LNCaP clone FGC (cell line): ENCODE data around the gene IRAK1.

Experiments
- DNase-seq: peaks from one replicate; pipeline ENCODE4 v3.0.0-alpha.2; 2011; ENCODE audit warnings: low read depth
- H3K4me3 ChIP-seq: 2 replicates; pipeline ENCODE4 v1.5.1; 2011; ENCODE audit warnings: mild to moderate bottlenecking, low read depth, low read length, control low read depth
- CTCF ChIP-seq: IDR thresholded peaks from 2 replicates; pipeline ENCODE4 v1.5.1; 2012; ENCODE audit warnings: mild to moderate bottlenecking; ENCODE audit not compliant: control insufficient read depth, insufficient read depth; ENCODE audit errors: extremely low read depth

Gene IRAK1

GRCh38 chrX:154032653-154033052 lies 13.0 kb upstream of the IRAK1 start:
- no peak for TF ChIP-seq CTCF
- no peak overlapping the region for H3K4me3 ChIP-seq

GRCh38 chrX:154032160-154032559 lies 12.5 kb upstream of the IRAK1 start:
- H3K4me3 ChIP-seq, result no peak overlapping the region

More at GRCh38 chrX:154032653-154033052, 13.0 kb upstream of the IRAK1 start:
- DNase-seq, result no peak

GRCh38 chrX:154030715-154031305 lies 11.1 kb upstream of the IRAK1 start:
- no peak for DNase-seq
- H3K4me3 ChIP-seq, result no peak overlapping the region
- TF ChIP-seq CTCF, result no peak

More at GRCh38 chrX:154032160-154032559, 12.5 kb upstream of the IRAK1 start:
- no peak for DNase-seq
- TF ChIP-seq CTCF, result no peak

- no peak for DNase-seq
- no peak for TF ChIP-seq CTCF
Measured at GRCh38 chrX:154030266-154030665, 10.6 kb upstream of the IRAK1 start.

GRCh38 chrX:154029439-154029838 lies 9.7 kb upstream of the IRAK1 start:
- no peak overlapping the region for H3K4me3 ChIP-seq
- DNase-seq, result no peak
- no peak for TF ChIP-seq CTCF

More at GRCh38 chrX:154030266-154030665, 10.6 kb upstream of the IRAK1 start:
- H3K4me3 ChIP-seq, result no peak overlapping the region

- TF ChIP-seq CTCF, result no peak
- H3K4me3 ChIP-seq, result no peak overlapping the region
- no peak for DNase-seq
Measured at GRCh38 chrX:154028502-154029184, 8.9 kb upstream of the IRAK1 start.

GRCh38 chrX:154027986-154028385 lies 8.3 kb upstream of the IRAK1 start:
- no peak for TF ChIP-seq CTCF
- DNase-seq, result no peak
- H3K4me3 ChIP-seq, result no peak overlapping the region
